CD14-positive monocyte (primary cell): ENCODE measurements around the gene FBXW4. TPM values are rescaled to one million over a fixed set of nuclear protein-coding genes. Genes with fewer than 3 reads are reported as not detected.
A peak's percentile ranks its signal among the peaks of the same experiment; 100 is the strongest.

ENCODE experiments used
- DNase-seq, 3 donors: peaks; one replicate each; pipeline ENCODE4 v3.0.0-alpha.2; 2011 to 2022
- H2AFZ ChIP-seq: 2 replicates; pipeline ENCODE4 v1.6.0; 2012; ENCODE audit warnings: mild to moderate bottlenecking, low read depth, low read length, inconsistent platforms; ENCODE audit not compliant: insufficient read depth, poor library complexity, severe bottlenecking
- H3K27ac ChIP-seq, 2 donors: 1 replicate in 1 of 2; 2 replicates in 1 of 2; pipeline ENCODE4 v1.5.1; 2012 to 2013; ENCODE audit warnings: low read length in 2 of 2, control low read depth in 1 of 2, inconsistent platforms in 1 of 2, low read depth in 1 of 2, mild to moderate bottlenecking in 1 of 2
- H3K27me3 ChIP-seq, 2 donors: one replicate each; pipeline versions ENCODE4 v1.6.0 to v1.6.1; 2011 to 2013; ENCODE audit warnings: low read length in 2 of 2; ENCODE audit not compliant: control insufficient read depth in 2 of 2, insufficient read depth in 2 of 2
- H3K36me3 ChIP-seq, 2 donors: replicated peaks in 1 of 2; 1 replicate in 1 of 2; 2 replicates in 1 of 2; pipeline versions ENCODE4 v1.5.1 to v1.6.1; 2012 to 2013; ENCODE audit warnings: low read length in 2 of 2, control low read depth in 1 of 2, inconsistent platforms in 1 of 2, mild to moderate bottlenecking in 1 of 2; ENCODE audit not compliant: insufficient read depth in 2 of 2, control insufficient read depth in 1 of 2
- H3K4me1 ChIP-seq, 2 donors: 1 replicate in 1 of 2; 2 replicates in 1 of 2; pipeline versions ENCODE4 v1.5.1 to v1.6.1; 2012 to 2013; ENCODE audit warnings: low read length in 2 of 2, control low read depth in 1 of 2, inconsistent platforms in 1 of 2, mild to moderate bottlenecking in 1 of 2, moderate library complexity in 1 of 2; ENCODE audit not compliant: insufficient read depth in 2 of 2, control insufficient read depth in 1 of 2
- H3K4me2 ChIP-seq: replicated peaks from 2 replicates; pipeline ENCODE3; 2012; ENCODE audit warnings: low read length, moderate library complexity, mild to moderate bottlenecking; ENCODE audit not compliant: poor library complexity, severe bottlenecking; ENCODE audit errors: extremely low read depth
- H3K4me3 ChIP-seq, 3 experiments: fragments of 200-600 bp in 1 of 3; sonication (generic) in 1 of 3; replicated peaks in 1 of 3; 1 replicate in 2 of 3; 2 replicates in 1 of 3; pipeline ENCODE4 v1.5.1; 2011 to 2013; ENCODE audit warnings: low read length in 3 of 3, mild to moderate bottlenecking in 3 of 3, control low read depth in 2 of 3, low read depth in 2 of 3, inconsistent platforms in 1 of 3, moderate library complexity in 1 of 3
- H3K79me2 ChIP-seq: 2 replicates; pipeline ENCODE4 v1.6.0; 2012; ENCODE audit warnings: mild to moderate bottlenecking, control low read depth, inconsistent platforms, low read length, moderate library complexity; ENCODE audit not compliant: insufficient read depth
- H3K9ac ChIP-seq: 2 replicates; pipeline ENCODE4 v1.6.0; 2017; ENCODE audit warnings: low read length, mild to moderate bottlenecking; ENCODE audit not compliant: insufficient read depth, poor library complexity, severe bottlenecking
- H3K9me3 ChIP-seq, 2 donors: replicated peaks in 1 of 2; 1 replicate in 1 of 2; 2 replicates in 1 of 2; pipeline versions ENCODE4 v1.5.1 to v1.6.1; 2012 to 2013; ENCODE audit warnings: low read length in 2 of 2, control low read depth in 1 of 2; ENCODE audit not compliant: control insufficient read depth in 1 of 2, insufficient read depth in 1 of 2
- H4K20me1 ChIP-seq: 2 replicates; pipeline ENCODE4 v1.6.0; 2012; ENCODE audit warnings: mild to moderate bottlenecking, low read length, control low read depth, moderate library complexity; ENCODE audit not compliant: insufficient read depth
- H3K27ac Mint-ChIP-seq, 7 donors: one replicate each; pipeline ENCODE4 v1.8.0; 2020; ENCODE audit warnings: mild to moderate bottlenecking in 7 of 7, mixed read lengths in 7 of 7, moderate library complexity in 6 of 7, inconsistent platforms in 2 of 7
- H3K27me3 Mint-ChIP-seq, 3 donors: one replicate each; pipeline ENCODE4 v1.8.0; 2021 to 2022; ENCODE audit warnings: low read depth in 3 of 3, mild to moderate bottlenecking in 3 of 3, mixed read lengths in 3 of 3, moderate library complexity in 3 of 3, inconsistent platforms in 1 of 3
- H3K36me3 Mint-ChIP-seq, 2 donors: one replicate each; pipeline ENCODE4 v1.8.0; 2020; ENCODE audit warnings: mixed read lengths in 2 of 2, inconsistent platforms in 1 of 2, mild to moderate bottlenecking in 1 of 2
- H3K4me1 Mint-ChIP-seq: one replicate; pipeline ENCODE4 v1.8.0; 2020; ENCODE audit warnings: mild to moderate bottlenecking, mixed read lengths
- H3K4me3 Mint-ChIP-seq, 2 donors: one replicate each; pipeline ENCODE4 v1.8.0; 2020; ENCODE audit warnings: mild to moderate bottlenecking in 2 of 2, mixed read lengths in 2 of 2, moderate library complexity in 1 of 2
- H3K9me3 Mint-ChIP-seq, 7 donors: one replicate each; pipeline ENCODE4 v1.8.0; 2020 to 2022; ENCODE audit warnings: mixed read lengths in 7 of 7, mild to moderate bottlenecking in 6 of 7, moderate library complexity in 6 of 7, inconsistent platforms in 2 of 7
- CTCF ChIP-seq: fragments of 200-600 bp; IDR thresholded peaks from one replicate; pipeline ENCODE4 v1.8.0; 2022; ENCODE audit warnings: antibody characterized with exemption, mild to moderate bottlenecking
- WGBS: methylation state at CpG from one replicate; pipeline ENCODE4 v1.1.5; 2013; ENCODE audit warnings: missing lambda C conversion rate; ENCODE audit not compliant: insufficient coverage; 5-methylcytosine and 5-hydroxymethylcytosine counted together
- intact Hi-C, 2 donors: fragments of 100-400 bp; cut with micrococcal nuclease; formaldehyde crosslinking; loops; one replicate each; pipeline versions ENCODE4 v1.15.0 to v1.15.1; 2023
- polyA plus RNA-seq, 3 donors: library from polyadenylated mRNA; depleted of rRNA in 1 of 3; unstranded in 2 of 3; stranded (reverse) in 1 of 3; fragments of 300-500 nt in 2 of 3; fragments of >200 nt in 1 of 3; fragmentation: Illumina TruSeq in 2 of 3; gene quantifications; 1 replicate in 2 of 3; 2 replicates in 1 of 3; pipeline ENCODE4 v1.2.3, GENCODE V29; 2012 to 2021

Gene FBXW4
- polyA plus RNA-seq, 3 donors: 1.1 to 30.8 (median 1.8) TPM

- Histone ChIP-seq H2AFZ (no peak overlapping the region), H3K9ac (no peak overlapping the region), H3K4me1 (no peaks in the 10 kb centered on the region), H3K4me3 (no peak overlapping the region), H3K27ac (no peak overlapping the region), H3K36me3 (peaks cover 20 to 69% of the 10 kb centered on the region in 2 donors), H3K79me2 (no peaks in the 10 kb centered on the region), H3K4me2 (no peak overlapping the region), H3K9me3 (no peaks in the 10 kb centered on the region), H3K27me3 (no peaks in the 10 kb centered on the region), H4K20me1 (peaks cover 30% of the 10 kb centered on the region)
- Mint-ChIP-seq H3K4me1 (peaks cover 18% of the 10 kb centered on the region), H3K27me3 (peaks cover 0 to 1% (median 1%) of the 10 kb centered on the region in 3 donors), H3K36me3 (peaks cover 54 to 57% of the 10 kb centered on the region in 2 donors), H3K9me3 (no peaks in the 10 kb centered on the region), H3K4me3 (no peak overlapping the region), H3K27ac (peak overlapping the region in 2 of 7 donors; percentile 13 to 43)
- intact Hi-C loops: no loop called here
- WGBS: 100% methylated on average over 1 of the region's 8 CpGs
- DNase-seq: no peak
- TF ChIP-seq CTCF: no peak
Observed at GRCh38 chr10:101631821-101632475, 63.0 kb downstream of the FBXW4 start.

- Histone ChIP-seq H2AFZ (no peak overlapping the region), H3K9me3 (no peaks in the 10 kb centered on the region), H4K20me1 (peaks cover 35% of the 10 kb centered on the region), H3K79me2 (no peaks in the 10 kb centered on the region), H3K36me3 (peaks cover 16 to 71% of the 10 kb centered on the region in 2 donors), H3K27me3 (no peaks in the 10 kb centered on the region), H3K27ac (no peak overlapping the region), H3K4me1 (no peaks in the 10 kb centered on the region), H3K4me3 (no peak overlapping the region), H3K9ac (no peak overlapping the region), H3K4me2 (no peak overlapping the region)
- peaks cover 20% of the 10 kb centered on the region for H3K4me1 Mint-ChIP-seq
- intact Hi-C loops: no loop called here
- no CpG with 5 or more reads among the region's 1 CpG for WGBS
- H3K27ac Mint-ChIP-seq: peak overlapping the region in 1 of 7 donors; percentile 51
- H3K27me3 Mint-ChIP-seq: peaks cover 0 to 1% (median 1%) of the 10 kb centered on the region in 3 donors
- no peak for DNase-seq
- H3K36me3 Mint-ChIP-seq: peaks cover 49 to 51% of the 10 kb centered on the region in 2 donors
- H3K9me3 Mint-ChIP-seq: no peaks in the 10 kb centered on the region
- H3K4me3 Mint-ChIP-seq: no peak overlapping the region
- no peak for TF ChIP-seq CTCF
Observed at GRCh38 chr10:101630633-101630920, 64.4 kb downstream of the FBXW4 start.
